ENCODE measurements around the gene SLC38A1.
"Not testable (repeated sequence)": the region's sequence is repeated elsewhere in the genome, so short reads cannot be mapped to it uniquely, and the experiment has no call there.

DNA sequence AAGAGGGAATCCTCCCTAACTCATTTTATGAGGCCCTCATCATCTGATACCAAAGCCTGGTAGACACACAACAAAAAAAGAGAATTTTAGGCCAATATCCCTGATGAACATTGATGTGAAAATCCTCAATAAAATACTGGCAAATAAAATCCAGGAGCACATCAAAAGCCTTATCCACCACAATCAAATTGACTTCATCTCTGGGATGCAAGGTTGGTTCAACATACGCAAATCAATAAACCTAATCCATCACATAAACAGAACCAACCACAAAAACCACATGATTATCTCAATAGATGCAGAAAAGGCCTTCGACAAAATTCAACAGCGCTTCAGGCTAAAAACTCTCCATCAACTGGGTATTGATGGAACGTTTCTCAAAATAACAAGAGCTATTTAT, 18.9 kb downstream of the SLC38A1 start:
- TF ChIP-seq, protein P1, sequence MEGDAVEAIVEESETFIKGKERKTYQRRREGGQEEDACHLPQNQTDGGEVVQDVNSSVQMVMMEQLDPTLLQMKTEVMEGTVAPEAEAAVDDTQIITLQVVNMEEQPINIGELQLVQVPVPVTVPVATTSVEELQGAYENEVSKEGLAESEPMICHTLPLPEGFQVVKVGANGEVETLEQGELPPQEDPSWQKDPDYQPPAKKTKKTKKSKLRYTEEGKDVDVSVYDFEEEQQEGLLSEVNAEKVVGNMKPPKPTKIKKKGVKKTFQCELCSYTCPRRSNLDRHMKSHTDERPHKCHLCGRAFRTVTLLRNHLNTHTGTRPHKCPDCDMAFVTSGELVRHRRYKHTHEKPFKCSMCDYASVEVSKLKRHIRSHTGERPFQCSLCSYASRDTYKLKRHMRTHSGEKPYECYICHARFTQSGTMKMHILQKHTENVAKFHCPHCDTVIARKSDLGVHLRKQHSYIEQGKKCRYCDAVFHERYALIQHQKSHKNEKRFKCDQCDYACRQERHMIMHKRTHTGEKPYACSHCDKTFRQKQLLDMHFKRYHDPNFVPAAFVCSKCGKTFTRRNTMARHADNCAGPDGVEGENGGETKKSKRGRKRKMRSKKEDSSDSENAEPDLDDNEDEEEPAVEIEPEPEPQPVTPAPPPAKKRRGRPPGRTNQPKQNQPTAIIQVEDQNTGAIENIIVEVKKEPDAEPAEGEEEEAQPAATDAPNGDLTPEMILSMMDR (IDR thresholded peaks at IDR 0.05 in 4 of 5, conservative IDR thresholded peaks at IDR 0.05 in 1 of 5), result not testable (repeated sequence)
- not testable (repeated sequence) for TF ChIP-seq POLR2A (IDR thresholded peaks at IDR 0.05)
